Lung (tissue), 12 donors: ENCODE measurements around the gene PRDM16. TPM values are rescaled to one million over a fixed set of nuclear protein-coding genes. Genes with fewer than 3 reads are reported as not detected.

ENCODE experiments used
- ATAC-seq: fragments of 200-7000 bp; cut with Tn5 transposase; one replicate; pipeline ENCODE4 v1.9.1; 2020; ENCODE audit warnings: moderate number of reproducible peaks; ENCODE audit not compliant: insufficient read depth, low FRiP score
- DNase-seq, 3 donors: peaks; one replicate each; pipeline ENCODE4 v3.0.0-alpha.2; 2013 to 2017
- H3K27ac ChIP-seq, 2 donors: one replicate each; pipeline ENCODE4 v1.5.1; 2013; ENCODE audit warnings: mild to moderate bottlenecking in 2 of 2, moderate library complexity in 2 of 2, control low read depth in 1 of 2, inconsistent platforms in 1 of 2, low read depth in 1 of 2, low read length in 1 of 2
- H3K27me3 ChIP-seq, 3 donors: one replicate each; pipeline ENCODE4 v1.5.1; 2013; ENCODE audit warnings: low read length in 2 of 3; ENCODE audit not compliant: control insufficient read depth in 3 of 3, insufficient read depth in 3 of 3
- H3K36me3 ChIP-seq, 4 donors: one replicate each; pipeline ENCODE4 v1.5.1; 2013; ENCODE audit warnings: low read length in 4 of 4, mild to moderate bottlenecking in 1 of 4, moderate library complexity in 1 of 4; ENCODE audit not compliant: control insufficient read depth in 4 of 4, insufficient read depth in 4 of 4
- H3K4me1 ChIP-seq, 5 donors: one replicate each; pipeline ENCODE4 v1.5.1; 2013; ENCODE audit warnings: low read length in 5 of 5, mild to moderate bottlenecking in 2 of 5, moderate library complexity in 1 of 5; ENCODE audit not compliant: control insufficient read depth in 5 of 5, insufficient read depth in 5 of 5
- H3K4me3 ChIP-seq: one replicate; pipeline ENCODE4 v1.5.1; 2013; ENCODE audit warnings: mild to moderate bottlenecking, control low read depth, moderate library complexity
- H3K9ac ChIP-seq, 2 donors: one replicate each; pipeline ENCODE4 v1.5.1; 2013; ENCODE audit warnings: low read length in 2 of 2, control low read depth in 1 of 2; ENCODE audit not compliant: insufficient read depth in 1 of 2
- H3K9me3 ChIP-seq, 4 donors: one replicate each; pipeline ENCODE4 v1.5.1; 2013; ENCODE audit warnings: low read length in 3 of 4, mild to moderate bottlenecking in 1 of 4, moderate library complexity in 1 of 4; ENCODE audit not compliant: control insufficient read depth in 4 of 4, insufficient read depth in 3 of 4
- WGBS, 2 donors: extraction: QIAGEN DNeasy Blood & Tissue Kit; methylation state at CpG; one replicate each; pipeline ENCODE4 v1.1.7; 2013; 5-methylcytosine and 5-hydroxymethylcytosine counted together
- polyA plus RNA-seq, 2 donors: library from polyadenylated mRNA; stranded (reverse); fragments of 200-250 nt; gene quantifications; one replicate each; pipeline ENCODE4 v1.2.1, GENCODE V29; 2013
- total RNA-seq, 2 donors: library from RNA; depleted of rRNA in 1 of 2; stranded (reverse); fragments of >200 nt in 1 of 2; gene quantifications; one replicate each; pipeline ENCODE4 v1.2.1, GENCODE V29; 2014 to 2021
- TF ChIP-seq, protein P1 (sequence below): IDR thresholded peaks from 2 replicates; pipeline ENCODE4 v1.5.1; 2012; ENCODE audit warnings: mild to moderate bottlenecking; ENCODE audit errors: control extremely low read depth, extremely low read depth
- donor health status: control.
- donor health status: control.
- donor health status: Bipolar disorder and iron deficiency.
- donor health status: healthy.
- donor health status: DM: yes; HTN: yes; CAD: no.

PRDM16 gene
- total and polyA plus RNA-seq, 4 donors = 2.4 to 36.5 (median 13.1) TPM

DNA sequence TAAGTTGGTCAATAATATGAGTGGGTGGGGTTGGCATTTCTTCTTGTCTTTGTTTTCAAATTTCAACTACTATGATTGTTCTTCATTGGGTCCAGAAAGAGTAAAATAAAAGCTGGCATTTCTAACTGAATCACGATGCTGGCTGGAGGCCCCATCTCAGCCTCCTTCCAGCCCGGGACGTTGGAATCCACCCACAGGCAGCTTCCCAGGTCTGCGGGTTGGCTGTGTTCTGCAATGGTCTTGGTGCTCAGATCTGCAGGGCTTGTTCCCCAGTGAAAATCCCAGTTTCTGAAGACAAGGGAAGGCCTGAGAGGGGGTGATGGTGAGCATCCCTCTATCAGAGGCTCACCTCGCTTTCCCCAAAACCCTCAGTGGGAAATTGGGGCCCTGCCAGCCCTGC lies 330.7 kb downstream of the PRDM16 start:
- no peak overlapping the region for H3K9ac ChIP-seq
- DNase-seq = no peak
- H3K4me1 ChIP-seq = peaks cover 0 to 16% (median 4%) of the 10 kb centered on the region in 5 donors
- TF ChIP-seq, protein P1, sequence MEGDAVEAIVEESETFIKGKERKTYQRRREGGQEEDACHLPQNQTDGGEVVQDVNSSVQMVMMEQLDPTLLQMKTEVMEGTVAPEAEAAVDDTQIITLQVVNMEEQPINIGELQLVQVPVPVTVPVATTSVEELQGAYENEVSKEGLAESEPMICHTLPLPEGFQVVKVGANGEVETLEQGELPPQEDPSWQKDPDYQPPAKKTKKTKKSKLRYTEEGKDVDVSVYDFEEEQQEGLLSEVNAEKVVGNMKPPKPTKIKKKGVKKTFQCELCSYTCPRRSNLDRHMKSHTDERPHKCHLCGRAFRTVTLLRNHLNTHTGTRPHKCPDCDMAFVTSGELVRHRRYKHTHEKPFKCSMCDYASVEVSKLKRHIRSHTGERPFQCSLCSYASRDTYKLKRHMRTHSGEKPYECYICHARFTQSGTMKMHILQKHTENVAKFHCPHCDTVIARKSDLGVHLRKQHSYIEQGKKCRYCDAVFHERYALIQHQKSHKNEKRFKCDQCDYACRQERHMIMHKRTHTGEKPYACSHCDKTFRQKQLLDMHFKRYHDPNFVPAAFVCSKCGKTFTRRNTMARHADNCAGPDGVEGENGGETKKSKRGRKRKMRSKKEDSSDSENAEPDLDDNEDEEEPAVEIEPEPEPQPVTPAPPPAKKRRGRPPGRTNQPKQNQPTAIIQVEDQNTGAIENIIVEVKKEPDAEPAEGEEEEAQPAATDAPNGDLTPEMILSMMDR = no peak
- peaks cover 9 to 28% (median 22%) of the 10 kb centered on the region in 3 donors for H3K27me3 ChIP-seq
- 71 to 82% methylated on average over 5 of the region's 5 CpGs for WGBS, 2 donors
- H3K4me3 ChIP-seq = no peak overlapping the region
- no peaks in the 10 kb centered on the region for H3K9me3 ChIP-seq
- H3K27ac ChIP-seq = no peak overlapping the region
- no peak for ATAC-seq
- H3K36me3 ChIP-seq = no peaks in the 10 kb centered on the region

DNA sequence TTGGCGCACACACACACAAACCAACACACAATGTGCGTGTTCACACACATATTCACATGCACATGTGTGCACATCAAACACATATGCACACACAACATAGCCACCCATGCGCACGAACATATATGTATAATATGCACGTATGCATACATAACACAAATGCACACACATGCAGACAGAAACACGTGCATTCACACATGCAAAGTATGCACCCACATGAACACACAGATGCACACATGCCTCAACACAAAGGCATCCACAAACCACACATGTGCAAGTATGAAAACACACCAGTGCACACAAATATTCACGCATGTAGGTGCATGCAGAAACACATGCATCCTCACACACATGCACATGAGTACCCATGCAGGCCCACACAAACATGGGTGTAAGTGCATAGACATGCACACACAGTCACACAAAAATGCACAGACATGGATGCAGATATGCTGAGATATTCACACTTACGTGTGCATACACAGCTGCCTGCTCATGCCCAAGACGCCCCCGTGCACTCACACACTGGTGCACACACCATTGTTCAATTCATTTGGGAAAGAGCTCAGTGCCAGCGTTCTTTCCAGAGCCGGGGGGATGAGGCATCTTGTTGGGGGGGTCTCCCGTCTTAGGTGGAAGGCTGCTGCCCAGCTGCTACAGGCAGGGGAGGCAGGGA lies 332.7 kb downstream of the PRDM16 start:
- Histone ChIP-seq H3K9me3 (no peaks in the 10 kb centered on the region), H3K27me3 (peaks cover 0 to 21% (median 12%) of the 10 kb centered on the region in 3 donors), H3K36me3 (peaks cover 0 to 2% (median 0%) of the 10 kb centered on the region in 4 donors), H3K4me1 (peaks cover 0 to 16% (median 4%) of the 10 kb centered on the region in 5 donors), H3K9ac (no peak overlapping the region), H3K27ac (no peak overlapping the region), H3K4me3 (no peak overlapping the region)
- no peak for ATAC-seq
- WGBS, 2 donors = 70 to 78% methylated on average over 13 of the region's 13 CpGs
- TF ChIP-seq, protein P1 = no peak
- DNase-seq = no peak

DNA sequence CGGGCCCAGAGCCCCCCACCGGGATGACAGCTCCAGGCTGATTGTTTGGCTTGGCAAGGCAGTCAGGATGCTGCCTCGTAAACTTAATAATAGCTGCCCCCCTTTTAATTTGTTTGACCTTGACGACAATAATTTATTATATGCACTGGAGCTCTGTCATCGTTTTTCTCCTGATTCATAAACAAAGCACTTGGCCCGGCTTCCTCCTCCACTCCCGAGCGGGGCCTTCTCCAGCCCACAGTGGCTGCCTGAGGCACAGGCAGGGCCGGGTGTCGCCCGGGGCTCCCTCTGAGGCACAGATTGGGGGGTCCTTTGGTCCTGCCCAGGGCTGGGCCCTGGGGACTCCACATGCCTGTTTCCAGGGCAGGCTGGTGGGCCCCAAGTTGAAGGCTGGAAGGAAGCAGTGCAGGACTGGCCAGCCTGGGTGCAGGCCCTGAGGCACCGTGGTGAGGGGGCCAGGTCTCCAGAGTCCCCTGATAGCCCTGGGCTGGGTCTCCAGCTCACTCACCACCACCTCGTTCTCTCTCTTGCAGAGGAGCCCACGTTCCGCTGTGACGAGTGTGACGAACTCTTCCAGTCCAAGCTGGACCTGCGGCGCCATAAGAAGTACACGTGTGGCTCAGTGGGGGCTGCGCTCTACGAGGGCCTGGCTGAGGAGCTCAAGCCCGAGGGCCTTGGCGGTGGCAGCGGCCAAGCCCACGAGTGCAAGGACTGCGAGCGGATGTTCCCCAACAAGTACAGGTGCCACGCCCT lies 333.4 kb downstream of the PRDM16 start:
- H3K9me3 ChIP-seq = no peaks in the 10 kb centered on the region
- no peak overlapping the region for H3K4me3 ChIP-seq
- peaks cover 0 to 17% (median 11%) of the 10 kb centered on the region in 3 donors for H3K27me3 ChIP-seq
- DNase-seq = peak; percentile 37 to 71 (median 68)
- no peak overlapping the region for H3K9ac ChIP-seq
- ATAC-seq = no peak
- WGBS, 2 donors = 57 to 75% methylated on average over 29 of the region's 29 CpGs
- peaks cover 0 to 2% (median 0%) of the 10 kb centered on the region in 4 donors for H3K36me3 ChIP-seq
- no peak overlapping the region for H3K27ac ChIP-seq
- TF ChIP-seq, protein P1 = no peak
- H3K4me1 ChIP-seq = peaks cover 0 to 16% (median 4%) of the 10 kb centered on the region in 5 donors
